ENCODE data around the gene PTCH2.

PTCH2 gene

GRCh38 chr1:44857446-44857845 lies 14.4 kb upstream of the PTCH2 start:
- H2AFZ ChIP-seq (ENCODE audit: low read length), result no peak overlapping the region
- no peaks in the 10 kb centered on the region for H4K20me1 ChIP-seq (ENCODE audit: insufficient read depth, low read length)
- no peak overlapping the region for H3K27ac ChIP-seq (ENCODE audit: low read depth, low read length, poor library complexity, severe bottlenecking)
- H3K4me1 ChIP-seq (ENCODE audit: insufficient read depth, low read length, severe bottlenecking), result no peaks in the 10 kb centered on the region
- H3K4me3 ChIP-seq (ENCODE audit: low read depth, low read length, poor library complexity, severe bottlenecking), result no peak overlapping the region
- no peaks in the 10 kb centered on the region for H3F3A ChIP-seq (ENCODE audit: insufficient read depth, low read length)
- no peaks in the 10 kb centered on the region for H3K9me3 ChIP-seq (ENCODE audit: low read length)
- peaks cover 19% of the 10 kb centered on the region for H3K36me3 ChIP-seq (ENCODE audit: insufficient read depth, low read length)
- no peak overlapping the region for H3K9ac ChIP-seq (ENCODE audit: low read length)
- no peaks in the 10 kb centered on the region for H3K79me2 ChIP-seq (ENCODE audit: insufficient read depth, low read length)
- TF ChIP-seq EZH2 (IDR thresholded peaks at IDR 0.05; ENCODE audit: borderline replicate concordance, low read length), result no peak
- TF ChIP-seq, protein P1, sequence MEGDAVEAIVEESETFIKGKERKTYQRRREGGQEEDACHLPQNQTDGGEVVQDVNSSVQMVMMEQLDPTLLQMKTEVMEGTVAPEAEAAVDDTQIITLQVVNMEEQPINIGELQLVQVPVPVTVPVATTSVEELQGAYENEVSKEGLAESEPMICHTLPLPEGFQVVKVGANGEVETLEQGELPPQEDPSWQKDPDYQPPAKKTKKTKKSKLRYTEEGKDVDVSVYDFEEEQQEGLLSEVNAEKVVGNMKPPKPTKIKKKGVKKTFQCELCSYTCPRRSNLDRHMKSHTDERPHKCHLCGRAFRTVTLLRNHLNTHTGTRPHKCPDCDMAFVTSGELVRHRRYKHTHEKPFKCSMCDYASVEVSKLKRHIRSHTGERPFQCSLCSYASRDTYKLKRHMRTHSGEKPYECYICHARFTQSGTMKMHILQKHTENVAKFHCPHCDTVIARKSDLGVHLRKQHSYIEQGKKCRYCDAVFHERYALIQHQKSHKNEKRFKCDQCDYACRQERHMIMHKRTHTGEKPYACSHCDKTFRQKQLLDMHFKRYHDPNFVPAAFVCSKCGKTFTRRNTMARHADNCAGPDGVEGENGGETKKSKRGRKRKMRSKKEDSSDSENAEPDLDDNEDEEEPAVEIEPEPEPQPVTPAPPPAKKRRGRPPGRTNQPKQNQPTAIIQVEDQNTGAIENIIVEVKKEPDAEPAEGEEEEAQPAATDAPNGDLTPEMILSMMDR (IDR thresholded peaks at IDR 0.05; ENCODE audit: low read length), result no peak
- H3K27me3 ChIP-seq (ENCODE audit: insufficient read depth, low read length), result no peaks in the 10 kb centered on the region
- no peak overlapping the region for H3K4me2 ChIP-seq (ENCODE audit: low read length)
- no peaks in the 10 kb centered on the region for H3K9me2 ChIP-seq (ENCODE audit: low read depth, low read length)

DNA sequence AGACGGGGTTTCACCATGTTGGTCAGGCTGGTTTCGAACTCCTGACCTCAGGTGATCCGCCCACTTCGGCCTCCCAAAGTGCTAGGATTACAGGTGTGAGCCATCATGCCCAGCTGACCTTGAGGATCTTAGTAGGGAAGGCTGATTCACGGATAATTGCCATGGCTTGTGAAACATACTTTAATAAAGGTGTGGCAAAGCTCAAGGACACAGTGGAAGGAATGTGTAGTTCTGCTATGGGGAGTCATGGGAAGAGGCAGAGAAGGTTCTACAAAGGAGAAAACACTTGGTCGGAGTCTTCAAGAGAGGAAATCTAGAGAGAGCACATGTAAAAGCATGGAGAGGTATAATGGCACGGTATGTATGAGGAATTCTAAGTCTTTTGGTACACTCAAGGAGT lies 12.7 kb upstream of the PTCH2 start:
- H3K27me3 ChIP-seq (ENCODE audit: insufficient read depth, low read length), result no peaks in the 10 kb centered on the region
- no peaks in the 10 kb centered on the region for H3K79me2 ChIP-seq (ENCODE audit: insufficient read depth, low read length)
- H3K9me3 ChIP-seq (ENCODE audit: low read length), result no peaks in the 10 kb centered on the region
- no peak overlapping the region for H3K9ac ChIP-seq (ENCODE audit: low read length)
- H3K9me2 ChIP-seq (ENCODE audit: low read depth, low read length), result no peaks in the 10 kb centered on the region
- H3K27ac ChIP-seq (ENCODE audit: low read depth, low read length, poor library complexity, severe bottlenecking), result no peak overlapping the region
- H3K4me3 ChIP-seq (ENCODE audit: low read depth, low read length, poor library complexity, severe bottlenecking), result no peak overlapping the region
- H2AFZ ChIP-seq (ENCODE audit: low read length), result no peak overlapping the region
- no peak overlapping the region for H3K4me2 ChIP-seq (ENCODE audit: low read length)
- peaks cover 19% of the 10 kb centered on the region for H3K36me3 ChIP-seq (ENCODE audit: insufficient read depth, low read length)
- no peaks in the 10 kb centered on the region for H3K4me1 ChIP-seq (ENCODE audit: insufficient read depth, low read length, severe bottlenecking)
- TF ChIP-seq EZH2 (IDR thresholded peaks at IDR 0.05; ENCODE audit: borderline replicate concordance, low read length), result no peak
- TF ChIP-seq, protein P1 (IDR thresholded peaks at IDR 0.05; ENCODE audit: low read length), result no peak
- no peaks in the 10 kb centered on the region for H3F3A ChIP-seq (ENCODE audit: insufficient read depth, low read length)
- no peaks in the 10 kb centered on the region for H4K20me1 ChIP-seq (ENCODE audit: insufficient read depth, low read length)

DNA sequence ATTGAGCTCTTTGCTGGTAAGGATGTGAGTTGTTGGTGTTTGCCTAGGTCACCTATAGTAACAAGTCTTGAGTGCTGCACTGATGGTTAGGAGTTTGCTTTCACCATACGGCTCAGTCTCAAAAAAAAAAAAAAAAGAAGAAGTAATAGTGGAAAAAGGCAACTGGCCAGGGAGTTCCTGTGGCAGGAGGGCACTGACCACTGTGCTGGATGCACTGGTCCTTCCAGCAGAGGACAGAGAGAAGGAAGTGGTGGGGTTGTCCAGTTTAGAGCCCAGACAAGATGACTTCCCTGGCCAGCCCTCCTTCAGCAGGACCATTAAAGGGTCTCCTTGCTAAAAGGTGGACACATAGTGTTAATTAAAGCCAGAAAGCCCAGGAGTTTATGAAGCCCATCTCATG lies 11.9 kb upstream of the PTCH2 start:
- no peaks in the 10 kb centered on the region for H4K20me1 ChIP-seq (ENCODE audit: insufficient read depth, low read length)
- H3K36me3 ChIP-seq (ENCODE audit: insufficient read depth, low read length), result peaks cover 19% of the 10 kb centered on the region
- H3K9me3 ChIP-seq (ENCODE audit: low read length), result no peaks in the 10 kb centered on the region
- H3F3A ChIP-seq (ENCODE audit: insufficient read depth, low read length), result no peaks in the 10 kb centered on the region
- H3K27me3 ChIP-seq (ENCODE audit: insufficient read depth, low read length), result no peaks in the 10 kb centered on the region
- H3K79me2 ChIP-seq (ENCODE audit: insufficient read depth, low read length), result no peaks in the 10 kb centered on the region
- H3K27ac ChIP-seq (ENCODE audit: low read depth, low read length, poor library complexity, severe bottlenecking), result no peak overlapping the region
- no peaks in the 10 kb centered on the region for H3K4me1 ChIP-seq (ENCODE audit: insufficient read depth, low read length, severe bottlenecking)
- no peak overlapping the region for H2AFZ ChIP-seq (ENCODE audit: low read length)
- H3K4me3 ChIP-seq (ENCODE audit: low read depth, low read length, poor library complexity, severe bottlenecking), result no peak overlapping the region
- no peaks in the 10 kb centered on the region for H3K9me2 ChIP-seq (ENCODE audit: low read depth, low read length)
- H3K4me2 ChIP-seq (ENCODE audit: low read length), result no peak overlapping the region
- no peak for TF ChIP-seq EZH2 (IDR thresholded peaks at IDR 0.05; ENCODE audit: borderline replicate concordance, low read length)
- TF ChIP-seq, protein P1 (IDR thresholded peaks at IDR 0.05; ENCODE audit: low read length), result no peak
- no peak overlapping the region for H3K9ac ChIP-seq (ENCODE audit: low read length)
